Fibroblast of lung (primary cell): ENCODE data around the gene COX6A1.

Source experiments
- EZH2 ChIP-seq: IDR thresholded peaks from 2 replicates; pipeline ENCODE4 v1.5.1; 2012; ENCODE audit warnings: low read length, control low read depth, mild to moderate bottlenecking; ENCODE audit errors: missing control alignments
- TF ChIP-seq, protein P1 (sequence below), 2 donors: IDR thresholded peaks in 1 of 2; conservative IDR thresholded peaks in 1 of 2; 1 replicate in 1 of 2; 2 replicates in 1 of 2; pipeline ENCODE4 v1.5.1; 2011 to 2012; ENCODE audit warnings: low read length in 2 of 2, control low read depth in 1 of 2, inconsistent platforms in 1 of 2, low read depth in 1 of 2, mild to moderate bottlenecking in 1 of 2

DNA sequence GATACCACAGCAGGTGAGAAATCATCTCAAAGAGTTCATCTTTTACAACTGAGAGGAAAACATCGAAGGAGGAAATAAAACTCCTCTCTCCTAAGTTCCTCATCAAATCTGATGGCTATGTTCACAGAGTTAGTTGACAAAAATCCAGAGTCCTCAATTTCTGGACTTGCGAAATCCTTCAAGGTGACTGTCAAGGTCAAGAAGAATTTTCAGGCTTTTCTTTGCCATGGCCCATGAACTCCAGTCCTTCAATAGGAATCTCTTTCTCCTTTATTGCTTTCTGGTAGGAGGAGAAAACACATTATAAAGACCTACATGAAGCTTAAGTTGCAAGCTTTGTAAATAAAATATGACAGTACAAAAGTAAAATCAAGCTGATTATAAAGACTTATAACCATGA, 6.8 kb downstream of the COX6A1 start:
- TF ChIP-seq, protein P1, sequence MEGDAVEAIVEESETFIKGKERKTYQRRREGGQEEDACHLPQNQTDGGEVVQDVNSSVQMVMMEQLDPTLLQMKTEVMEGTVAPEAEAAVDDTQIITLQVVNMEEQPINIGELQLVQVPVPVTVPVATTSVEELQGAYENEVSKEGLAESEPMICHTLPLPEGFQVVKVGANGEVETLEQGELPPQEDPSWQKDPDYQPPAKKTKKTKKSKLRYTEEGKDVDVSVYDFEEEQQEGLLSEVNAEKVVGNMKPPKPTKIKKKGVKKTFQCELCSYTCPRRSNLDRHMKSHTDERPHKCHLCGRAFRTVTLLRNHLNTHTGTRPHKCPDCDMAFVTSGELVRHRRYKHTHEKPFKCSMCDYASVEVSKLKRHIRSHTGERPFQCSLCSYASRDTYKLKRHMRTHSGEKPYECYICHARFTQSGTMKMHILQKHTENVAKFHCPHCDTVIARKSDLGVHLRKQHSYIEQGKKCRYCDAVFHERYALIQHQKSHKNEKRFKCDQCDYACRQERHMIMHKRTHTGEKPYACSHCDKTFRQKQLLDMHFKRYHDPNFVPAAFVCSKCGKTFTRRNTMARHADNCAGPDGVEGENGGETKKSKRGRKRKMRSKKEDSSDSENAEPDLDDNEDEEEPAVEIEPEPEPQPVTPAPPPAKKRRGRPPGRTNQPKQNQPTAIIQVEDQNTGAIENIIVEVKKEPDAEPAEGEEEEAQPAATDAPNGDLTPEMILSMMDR (conservative IDR thresholded peaks at IDR 0.05 in 1 of 2, IDR thresholded peaks at IDR 0.05 in 1 of 2; ENCODE audit: low read depth in 1 of 2, low read length in 2 of 2), result no peak
- no peak for TF ChIP-seq EZH2
